Peyer's patch (tissue), 4 donors: ENCODE results near the gene AANAT.

Experiments
- CTCF ChIP-seq, 6 experiments: fragments of 450-650 bp in 4 of 6; fragments of 200-600 bp in 2 of 6; sonication (generic) in 1 of 6; IDR thresholded peaks; one replicate each; pipeline ENCODE4 v1.5.1; 2017 to 2019; ENCODE audit warnings: antibody characterized with exemption in 6 of 6, mild to moderate bottlenecking in 3 of 6, moderate library complexity in 1 of 6
- POLR2A ChIP-seq, 2 donors: fragments of 450-650 bp; IDR thresholded peaks; one replicate each; pipeline ENCODE4 v1.5.1; 2017; ENCODE audit warnings: antibody characterized with exemption in 2 of 2, mild to moderate bottlenecking in 2 of 2, moderate library complexity in 2 of 2

- TF ChIP-seq CTCF (IDR thresholded peaks at IDR 0.05) (peak in 1 of 6 experiments; percentile 3), POLR2A (IDR thresholded peaks at IDR 0.05) (peak; percentile 60 to 64)
Measured at GRCh38 chr17:76501018-76501826, 33.8 kb downstream of the AANAT start, which contains the start of gene RHBDF2.
